Measurements from ENCODE around the gene PDLIM5.

Gene PDLIM5

GRCh38 chr4:94700298-94700697, 248.6 kb downstream of the PDLIM5 start:
- no peak for DNase-seq (ENCODE audit: low read depth)

GRCh38 chr4:94701631-94702300, 250.0 kb downstream of the PDLIM5 start:
- no peak for DNase-seq (ENCODE audit: low read depth)

GRCh38 chr4:94711635-94712034, 259.9 kb downstream of the PDLIM5 start:
- no peak for DNase-seq (ENCODE audit: low read depth)

- DNase-seq (ENCODE audit: low read depth), result peak; percentile 27
These were observed 262.8 kb downstream of the PDLIM5 start for GRCh38 chr4:94714365-94715160.

GRCh38 chr4:94715726-94716125, 264.0 kb downstream of the PDLIM5 start:
- no peak for DNase-seq (ENCODE audit: low read depth)

Measured in ELR (cell line).